ENCODE measurements around the gene P4HA3.

The P4HA3 gene

DNA sequence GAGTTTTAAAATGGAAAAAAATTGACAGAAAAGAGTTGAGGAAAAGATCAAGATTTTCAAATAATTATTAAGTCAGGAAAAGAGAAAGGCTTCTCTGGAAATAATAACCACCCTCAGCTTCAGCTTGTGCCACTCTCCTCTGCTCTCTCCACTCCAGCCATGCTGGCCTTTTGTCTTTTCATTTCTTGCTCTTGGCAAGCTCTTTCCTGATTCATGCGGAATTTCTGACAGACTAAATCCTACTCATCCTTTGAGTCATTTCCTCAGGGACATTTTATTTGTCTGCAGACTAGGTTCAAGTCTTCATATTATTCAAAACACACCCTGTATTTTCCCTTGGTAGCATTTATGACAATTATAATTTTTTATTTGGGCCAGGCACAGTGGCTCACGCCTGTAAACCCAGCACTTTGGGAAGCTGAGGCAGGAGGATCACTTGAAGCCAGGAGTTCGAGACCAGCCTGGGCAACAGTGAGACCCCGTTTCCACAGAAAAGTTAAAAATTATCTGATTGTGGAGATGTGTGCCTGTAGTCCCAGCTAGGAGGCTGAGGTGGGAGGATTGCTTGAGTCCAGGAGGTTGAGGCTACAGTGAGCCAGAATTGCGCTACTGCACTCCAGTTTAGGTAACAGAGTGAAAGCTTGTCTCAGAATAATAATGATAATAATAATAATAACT is 7.8 kb upstream of the P4HA3 start:
- in situ Hi-C loops (cut with HindIII; ENCODE audit: low sequenced_read_pairs): no loop called here
- TF ChIP-seq, protein P1, sequence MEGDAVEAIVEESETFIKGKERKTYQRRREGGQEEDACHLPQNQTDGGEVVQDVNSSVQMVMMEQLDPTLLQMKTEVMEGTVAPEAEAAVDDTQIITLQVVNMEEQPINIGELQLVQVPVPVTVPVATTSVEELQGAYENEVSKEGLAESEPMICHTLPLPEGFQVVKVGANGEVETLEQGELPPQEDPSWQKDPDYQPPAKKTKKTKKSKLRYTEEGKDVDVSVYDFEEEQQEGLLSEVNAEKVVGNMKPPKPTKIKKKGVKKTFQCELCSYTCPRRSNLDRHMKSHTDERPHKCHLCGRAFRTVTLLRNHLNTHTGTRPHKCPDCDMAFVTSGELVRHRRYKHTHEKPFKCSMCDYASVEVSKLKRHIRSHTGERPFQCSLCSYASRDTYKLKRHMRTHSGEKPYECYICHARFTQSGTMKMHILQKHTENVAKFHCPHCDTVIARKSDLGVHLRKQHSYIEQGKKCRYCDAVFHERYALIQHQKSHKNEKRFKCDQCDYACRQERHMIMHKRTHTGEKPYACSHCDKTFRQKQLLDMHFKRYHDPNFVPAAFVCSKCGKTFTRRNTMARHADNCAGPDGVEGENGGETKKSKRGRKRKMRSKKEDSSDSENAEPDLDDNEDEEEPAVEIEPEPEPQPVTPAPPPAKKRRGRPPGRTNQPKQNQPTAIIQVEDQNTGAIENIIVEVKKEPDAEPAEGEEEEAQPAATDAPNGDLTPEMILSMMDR (IDR thresholded peaks at IDR 0.05; ENCODE audit: low read depth, low read length, missing control alignments): no peak
- no peak overlapping the region for H3K4me3 ChIP-seq (ENCODE audit: low read depth, low read length)
- peak; percentile 51 for DNase-seq (ENCODE audit: low read depth)

DNA sequence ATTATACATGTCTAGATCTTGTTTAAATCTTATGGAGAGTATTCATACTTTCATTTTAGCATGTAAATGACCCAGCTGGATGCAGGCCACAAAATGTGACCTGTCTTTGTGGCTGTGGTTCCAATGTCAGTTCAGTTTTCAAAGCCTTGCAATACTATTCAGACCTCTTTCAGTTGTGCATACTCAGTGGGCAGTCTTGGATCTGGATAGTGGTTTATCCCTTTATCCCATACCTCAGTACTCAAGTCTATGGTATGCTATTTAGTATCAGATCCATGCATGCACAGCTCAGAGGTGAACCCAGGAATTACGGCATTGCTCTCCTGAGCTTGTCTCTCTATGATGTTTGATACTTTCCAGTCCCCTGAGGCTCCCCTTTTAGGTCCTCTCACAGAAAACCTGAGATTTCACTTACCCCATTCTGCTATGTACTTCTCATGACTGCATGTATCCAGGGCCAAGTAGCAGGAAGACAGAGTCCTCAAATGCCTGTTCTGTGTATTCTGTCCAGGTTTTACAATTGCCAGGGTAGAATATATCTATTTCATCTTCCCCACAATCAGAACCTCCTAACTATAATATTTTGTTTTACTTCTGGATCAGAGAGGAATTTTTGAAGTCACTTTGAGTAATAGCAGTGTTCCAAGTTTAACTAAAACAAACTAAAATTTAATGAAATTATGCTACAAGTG is 6.9 kb upstream of the P4HA3 start:
- in situ Hi-C loops (cut with HindIII; ENCODE audit: low sequenced_read_pairs): no loop called here
- TF ChIP-seq, protein P1 (IDR thresholded peaks at IDR 0.05; ENCODE audit: low read depth, low read length, missing control alignments): peak; percentile 40
- no peak overlapping the region for H3K4me3 ChIP-seq (ENCODE audit: low read depth, low read length)
- DNase-seq (ENCODE audit: low read depth): peak; percentile 89

DNA sequence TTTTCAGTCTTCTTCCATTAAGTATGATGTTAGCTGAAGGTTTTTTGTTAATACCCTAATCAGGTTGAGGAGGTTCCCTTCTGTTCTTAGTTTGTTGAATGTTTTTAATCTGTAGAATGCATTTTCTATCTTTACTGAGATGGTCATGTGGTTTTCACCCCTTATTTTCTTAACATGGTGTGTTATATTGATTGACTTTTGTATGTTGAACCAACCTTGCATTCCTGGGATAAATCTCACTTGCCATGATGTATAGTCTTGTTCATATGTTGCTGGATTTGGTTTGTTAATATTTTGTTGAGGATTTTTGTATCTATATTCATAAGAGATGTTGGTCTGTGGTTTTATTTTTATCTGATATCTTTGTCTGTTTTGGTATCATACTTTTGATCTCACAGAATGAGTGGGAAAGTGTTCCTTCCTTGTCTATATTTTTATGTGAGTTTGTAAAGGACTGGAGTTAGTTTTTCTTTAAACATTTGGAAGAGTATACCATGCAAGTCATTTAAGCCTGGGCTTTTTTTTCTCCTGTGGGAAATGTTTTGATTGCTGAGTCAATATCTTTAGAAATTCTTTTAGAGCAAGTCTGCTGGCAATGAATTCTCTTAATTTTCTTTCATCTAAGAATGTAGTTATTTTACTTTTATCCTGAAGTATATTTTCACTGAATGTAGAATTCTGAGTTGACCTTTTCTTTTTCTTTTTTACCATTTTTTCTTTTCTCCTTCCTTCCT is 5.5 kb upstream of the P4HA3 start:
- no peak for DNase-seq (ENCODE audit: low read depth)
- H3K4me3 ChIP-seq (ENCODE audit: low read depth, low read length): no peak overlapping the region
- in situ Hi-C loops (cut with HindIII; ENCODE audit: low sequenced_read_pairs): no loop called here
- TF ChIP-seq, protein P1 (IDR thresholded peaks at IDR 0.05; ENCODE audit: low read depth, low read length, missing control alignments): no peak

DNA sequence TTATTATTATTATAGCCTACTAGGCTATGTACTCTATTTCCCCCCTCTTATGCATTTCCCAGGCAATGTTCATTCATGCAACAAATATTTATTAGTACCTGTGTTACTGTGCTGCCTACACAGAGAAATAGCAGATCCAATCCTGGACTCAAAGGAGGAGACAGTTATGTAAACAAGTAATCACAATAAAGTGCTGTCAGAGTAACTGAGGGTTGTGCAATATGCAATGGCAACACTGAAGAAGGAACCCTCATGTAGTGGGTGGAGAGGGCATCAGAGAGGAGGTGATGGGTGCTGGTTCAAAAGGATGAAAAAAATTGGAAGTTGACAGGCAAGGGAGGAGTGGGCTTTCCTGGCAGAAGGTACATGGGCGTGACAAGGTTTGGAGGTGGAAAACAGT is 886 bp upstream of the P4HA3 start:
- DNase-seq (ENCODE audit: low read depth): no peak
- no peak overlapping the region for H3K4me3 ChIP-seq (ENCODE audit: low read depth, low read length)
- TF ChIP-seq, protein P1 (IDR thresholded peaks at IDR 0.05; ENCODE audit: low read depth, low read length, missing control alignments): no peak
- in situ Hi-C loops (cut with HindIII; ENCODE audit: low sequenced_read_pairs): no loop called here

DNA sequence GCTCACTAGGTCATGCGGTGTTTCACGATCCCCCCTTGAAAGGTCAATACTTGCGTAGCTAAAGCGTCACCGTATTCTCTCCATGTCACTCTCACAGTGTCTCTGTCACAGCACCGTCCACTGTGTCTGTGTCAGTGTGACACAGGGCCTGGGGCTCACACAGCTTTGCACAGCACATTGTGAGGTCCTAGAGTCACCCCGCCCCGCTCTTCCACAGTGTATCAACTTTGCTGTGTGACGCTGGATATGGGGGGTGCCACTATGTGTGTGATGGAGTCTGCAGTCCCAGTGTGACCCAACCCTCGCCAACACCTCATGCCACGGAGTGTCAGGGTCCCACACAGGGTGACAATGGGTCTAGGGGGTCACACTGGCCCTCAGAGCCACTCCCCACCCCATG is 583 bp downstream of the P4HA3 start:
- no peak for DNase-seq (ENCODE audit: low read depth)
- TF ChIP-seq, protein P1 (IDR thresholded peaks at IDR 0.05; ENCODE audit: low read depth, low read length, missing control alignments): no peak
- H3K4me3 ChIP-seq (ENCODE audit: low read depth, low read length): peak overlapping the region; percentile 49
- in situ Hi-C loops (cut with HindIII; ENCODE audit: low sequenced_read_pairs): no loop called here

DNA sequence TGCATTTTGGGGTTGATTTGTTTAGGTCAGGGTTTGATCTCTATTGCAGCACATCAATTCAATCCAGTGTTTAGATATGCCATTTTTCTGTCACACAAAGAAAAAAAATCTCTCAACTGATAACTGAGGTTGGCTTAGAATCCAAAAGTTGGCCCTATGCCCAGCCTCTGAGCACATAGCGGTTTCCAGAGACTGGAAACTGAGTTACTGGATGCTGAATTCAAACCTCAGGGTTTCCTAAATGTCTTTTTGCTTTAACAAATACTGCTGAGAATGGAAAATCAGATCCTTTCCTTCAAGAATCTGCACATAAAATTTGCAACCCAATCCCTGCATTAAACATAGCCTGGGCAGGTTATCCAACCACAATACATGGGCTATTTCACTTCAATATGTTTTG is 4.0 kb downstream of the P4HA3 start:
- DNase-seq (ENCODE audit: low read depth): peak; percentile 71
- TF ChIP-seq, protein P1 (IDR thresholded peaks at IDR 0.05; ENCODE audit: low read depth, low read length, missing control alignments): no peak
- in situ Hi-C loops (cut with HindIII; ENCODE audit: low sequenced_read_pairs): no loop called here
- no peak overlapping the region for H3K4me3 ChIP-seq (ENCODE audit: low read depth, low read length)

Measured in astrocyte of the cerebellum (primary cell).